ENCODE results near the gene GPX4.

DNA sequence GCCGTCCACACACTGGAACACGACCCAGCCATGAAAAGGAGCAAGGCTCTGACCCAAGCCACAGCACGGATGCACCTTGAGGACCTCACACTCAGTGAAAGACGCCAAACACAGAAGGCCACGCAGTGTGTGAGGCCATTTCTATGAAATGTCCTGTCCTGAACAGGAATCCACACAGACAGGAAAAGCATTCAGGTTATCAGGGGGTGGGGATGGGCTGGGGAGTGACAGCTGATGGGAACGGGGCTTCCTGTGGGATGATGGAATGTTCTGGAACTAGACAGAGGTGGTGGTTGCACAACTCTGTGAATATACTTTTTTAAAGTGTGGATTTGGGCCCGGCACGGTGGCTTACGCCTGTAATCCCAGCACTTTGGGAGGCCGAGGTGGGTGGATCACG is 30.6 kb downstream of the GPX4 start:
- TF ChIP-seq POLR2A (IDR thresholded peaks at IDR 0.05) (no peak), POLR2AphosphoS5 (IDR thresholded peaks at IDR 0.05) (no peak), EP300 (IDR thresholded peaks at IDR 0.05) (no peak)
- TF ChIP-seq, protein P1, sequence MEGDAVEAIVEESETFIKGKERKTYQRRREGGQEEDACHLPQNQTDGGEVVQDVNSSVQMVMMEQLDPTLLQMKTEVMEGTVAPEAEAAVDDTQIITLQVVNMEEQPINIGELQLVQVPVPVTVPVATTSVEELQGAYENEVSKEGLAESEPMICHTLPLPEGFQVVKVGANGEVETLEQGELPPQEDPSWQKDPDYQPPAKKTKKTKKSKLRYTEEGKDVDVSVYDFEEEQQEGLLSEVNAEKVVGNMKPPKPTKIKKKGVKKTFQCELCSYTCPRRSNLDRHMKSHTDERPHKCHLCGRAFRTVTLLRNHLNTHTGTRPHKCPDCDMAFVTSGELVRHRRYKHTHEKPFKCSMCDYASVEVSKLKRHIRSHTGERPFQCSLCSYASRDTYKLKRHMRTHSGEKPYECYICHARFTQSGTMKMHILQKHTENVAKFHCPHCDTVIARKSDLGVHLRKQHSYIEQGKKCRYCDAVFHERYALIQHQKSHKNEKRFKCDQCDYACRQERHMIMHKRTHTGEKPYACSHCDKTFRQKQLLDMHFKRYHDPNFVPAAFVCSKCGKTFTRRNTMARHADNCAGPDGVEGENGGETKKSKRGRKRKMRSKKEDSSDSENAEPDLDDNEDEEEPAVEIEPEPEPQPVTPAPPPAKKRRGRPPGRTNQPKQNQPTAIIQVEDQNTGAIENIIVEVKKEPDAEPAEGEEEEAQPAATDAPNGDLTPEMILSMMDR (IDR thresholded peaks at IDR 0.05), result no peak

All from stomach (tissue), 4 donors.